ENCODE data around the gene HOXC11.

- TF ChIP-seq POLR2A (IDR thresholded peaks at IDR 0.05), result no peak
- TF ChIP-seq CTCF (IDR thresholded peaks at IDR 0.05), result no peak
- TF ChIP-seq EP300 (IDR thresholded peaks at IDR 0.05; ENCODE audit: low read depth), result no peak
- TF ChIP-seq POLR2AphosphoS5 (IDR thresholded peaks at IDR 0.05), result no peak
These were observed 8.6 kb upstream of the HOXC11 start for GRCh38 chr12:53964315-53964713.

Measured in transverse colon (tissue), 4 donors.